Coronary artery (tissue), 2 donors: ENCODE data around the gene UNC13B.
"Not testable (repeated sequence)": the region's sequence is repeated elsewhere in the genome, so short reads cannot be mapped to it uniquely, and the experiment has no call there.

Experiments
- DNase-seq: peaks from one replicate; pipeline ENCODE4 v3.0.0-alpha.2; 2017; ENCODE audit warnings: low spot score
- H3K27ac ChIP-seq, 2 donors: fragments of 200-600 bp; sonication (generic); one replicate each; pipeline ENCODE4 v1.5.1; 2016 to 2019
- H3K4me3 ChIP-seq: fragments of 200-600 bp; sonication (generic); 2 replicates; pipeline ENCODE4 v1.5.1; 2016; ENCODE audit warnings: mild to moderate bottlenecking, moderate library complexity
- TF ChIP-seq, protein P1 (sequence below): fragments of 200-600 bp; sonication (generic); IDR thresholded peaks from one replicate; pipeline ENCODE4 v1.5.1; 2019; ENCODE audit warnings: antibody characterized with exemption

Gene UNC13B

DNA sequence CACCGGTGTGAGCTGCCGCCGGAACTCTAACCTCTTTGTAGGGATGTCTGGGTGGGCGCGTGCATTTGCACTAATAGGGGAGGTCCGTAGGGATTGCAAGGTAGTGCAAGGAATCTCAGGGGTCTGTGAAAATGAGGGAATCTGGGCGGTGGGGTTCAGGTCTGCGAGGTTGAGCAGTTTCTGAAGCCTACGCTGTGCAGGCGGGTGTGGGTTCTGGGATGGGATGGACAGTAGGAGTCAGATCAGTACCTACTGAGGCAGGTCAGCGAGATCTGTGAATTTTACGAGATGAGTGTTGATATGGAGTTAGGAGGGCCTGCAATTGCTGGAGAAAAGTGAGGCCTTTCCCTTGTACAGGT lies 45.3 kb upstream of the UNC13B start:
- DNase-seq, result no peak
- Histone ChIP-seq H3K4me3 (peak overlapping the region; percentile 80), H3K27ac (peak overlapping the region; percentile 80 to 98)
- TF ChIP-seq, protein P1, sequence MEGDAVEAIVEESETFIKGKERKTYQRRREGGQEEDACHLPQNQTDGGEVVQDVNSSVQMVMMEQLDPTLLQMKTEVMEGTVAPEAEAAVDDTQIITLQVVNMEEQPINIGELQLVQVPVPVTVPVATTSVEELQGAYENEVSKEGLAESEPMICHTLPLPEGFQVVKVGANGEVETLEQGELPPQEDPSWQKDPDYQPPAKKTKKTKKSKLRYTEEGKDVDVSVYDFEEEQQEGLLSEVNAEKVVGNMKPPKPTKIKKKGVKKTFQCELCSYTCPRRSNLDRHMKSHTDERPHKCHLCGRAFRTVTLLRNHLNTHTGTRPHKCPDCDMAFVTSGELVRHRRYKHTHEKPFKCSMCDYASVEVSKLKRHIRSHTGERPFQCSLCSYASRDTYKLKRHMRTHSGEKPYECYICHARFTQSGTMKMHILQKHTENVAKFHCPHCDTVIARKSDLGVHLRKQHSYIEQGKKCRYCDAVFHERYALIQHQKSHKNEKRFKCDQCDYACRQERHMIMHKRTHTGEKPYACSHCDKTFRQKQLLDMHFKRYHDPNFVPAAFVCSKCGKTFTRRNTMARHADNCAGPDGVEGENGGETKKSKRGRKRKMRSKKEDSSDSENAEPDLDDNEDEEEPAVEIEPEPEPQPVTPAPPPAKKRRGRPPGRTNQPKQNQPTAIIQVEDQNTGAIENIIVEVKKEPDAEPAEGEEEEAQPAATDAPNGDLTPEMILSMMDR, result no peak

DNA sequence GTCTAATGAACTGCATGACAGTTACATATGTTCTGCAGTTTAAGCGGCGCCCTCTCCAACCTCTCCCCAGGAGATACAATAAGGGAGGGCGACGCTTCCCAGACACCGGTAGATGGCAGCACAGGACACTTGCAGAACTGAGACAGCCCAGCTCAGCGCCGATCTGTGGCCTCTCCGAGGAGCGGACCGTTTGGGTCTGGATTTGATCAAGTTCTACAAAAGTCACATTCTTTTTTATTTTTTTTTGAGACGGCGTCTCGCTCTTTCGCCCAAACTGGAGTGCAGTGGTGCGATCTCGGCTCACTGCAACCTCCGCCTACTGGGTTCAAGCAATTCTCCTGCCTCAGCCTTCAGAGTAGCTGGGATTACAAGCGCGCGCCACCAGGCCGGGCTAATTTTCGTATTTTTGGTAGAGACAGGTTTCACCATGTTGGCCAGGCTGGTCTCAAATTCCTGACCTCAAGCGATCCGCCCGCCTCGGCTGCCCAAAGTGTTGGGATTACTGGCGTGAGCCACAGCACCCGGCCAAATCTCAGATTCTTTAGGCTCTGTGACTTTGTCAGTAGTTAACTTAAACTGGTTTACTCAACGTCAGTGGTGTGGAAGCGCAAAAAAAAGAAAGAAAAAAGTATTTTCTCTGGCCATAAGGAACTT lies 44.8 kb upstream of the UNC13B start:
- Histone ChIP-seq H3K27ac (peak overlapping the region; percentile 80 to 98), H3K4me3 (peak overlapping the region; percentile 80)
- TF ChIP-seq, protein P1, result peak; percentile 95
- peak; percentile 94 for DNase-seq

DNA sequence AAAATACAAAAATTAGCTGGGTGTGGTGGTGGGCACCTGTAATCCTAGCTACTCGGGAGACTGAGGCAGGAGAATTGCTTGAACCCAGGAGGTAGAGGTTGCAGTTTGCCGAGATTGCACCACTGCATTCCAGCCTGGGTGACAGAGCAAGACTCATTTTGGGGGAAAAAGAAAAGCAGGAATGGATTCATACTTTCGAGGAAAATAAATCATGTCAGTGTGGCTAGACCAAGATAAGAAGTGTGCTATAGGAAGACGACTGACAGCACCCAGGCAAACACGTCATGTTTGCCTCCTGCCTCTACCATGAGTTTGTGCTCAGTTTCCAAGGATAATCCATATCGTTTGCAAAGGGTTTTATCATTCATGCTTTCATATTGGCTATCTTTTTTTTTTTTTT lies 26.9 kb upstream of the UNC13B start:
- DNase-seq, result no peak
- TF ChIP-seq, protein P1, result no peak
- Histone ChIP-seq H3K4me3 (no peak overlapping the region), H3K27ac (no peak overlapping the region)

DNA sequence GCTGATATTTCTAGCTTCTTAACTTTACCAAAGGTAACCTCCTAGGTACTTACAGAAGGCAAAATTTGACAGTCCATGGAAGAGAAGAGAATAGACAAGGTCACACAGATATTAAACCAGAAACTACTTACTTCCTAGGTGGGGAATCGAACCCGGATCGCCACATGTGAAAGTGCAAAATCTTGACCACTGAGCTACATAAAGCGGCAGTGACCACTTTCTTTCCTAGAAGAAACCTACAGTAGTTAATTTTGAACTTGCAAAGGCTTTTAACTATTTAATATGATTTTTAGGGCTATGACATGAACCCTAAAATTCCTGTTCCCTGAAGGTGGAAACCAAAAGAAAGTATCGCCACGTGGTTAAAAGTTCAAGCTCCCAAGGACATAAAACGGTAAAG lies 25.8 kb upstream of the UNC13B start:
- no peak for DNase-seq
- TF ChIP-seq, protein P1, result no peak
- no peak overlapping the region for H3K27ac ChIP-seq
- H3K4me3 ChIP-seq, result no peak overlapping the region

DNA sequence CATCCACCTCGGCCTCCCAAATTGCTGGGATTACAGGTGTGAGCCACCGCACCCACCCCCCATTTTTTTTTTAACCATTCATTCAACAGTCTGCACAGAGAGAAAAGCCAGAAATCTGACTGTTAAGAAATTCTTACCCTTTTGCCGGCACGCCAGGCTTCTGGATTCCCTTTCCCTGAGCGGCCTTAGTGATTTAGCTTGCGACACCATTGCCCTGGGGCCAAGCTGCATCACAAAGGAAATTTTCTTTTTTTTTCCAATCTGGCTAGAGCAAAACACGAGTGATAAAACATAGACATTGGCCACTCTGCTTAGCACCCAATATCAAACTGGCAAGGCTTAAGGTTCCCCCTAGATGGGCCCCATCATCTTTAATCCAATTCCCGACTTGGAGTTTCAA lies 24.9 kb upstream of the UNC13B start:
- no peak overlapping the region for H3K4me3 ChIP-seq
- TF ChIP-seq, protein P1, result no peak
- no peak overlapping the region for H3K27ac ChIP-seq
- DNase-seq, result no peak

DNA sequence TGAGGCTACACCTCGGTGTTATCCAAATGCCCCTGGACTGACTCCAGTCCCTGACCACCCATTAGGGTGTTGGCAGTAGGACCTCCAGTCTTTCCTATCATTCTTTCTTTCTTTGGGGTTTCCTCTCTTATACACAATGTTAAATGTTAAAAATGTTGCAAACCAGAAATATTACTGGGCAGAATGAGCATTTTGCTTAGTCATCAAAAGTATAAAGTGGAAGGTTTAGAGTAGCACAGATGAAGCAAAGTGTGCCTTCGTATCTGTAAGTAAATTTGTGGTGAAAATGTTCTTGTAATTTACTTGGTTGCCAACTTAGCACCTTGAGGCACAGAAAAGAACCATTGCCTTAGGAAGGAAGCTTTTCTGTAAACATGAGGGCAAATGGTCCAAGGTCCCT lies 21.7 kb upstream of the UNC13B start:
- Histone ChIP-seq H3K27ac (no peak overlapping the region), H3K4me3 (no peak overlapping the region)
- DNase-seq, result no peak
- TF ChIP-seq, protein P1, result no peak

DNA sequence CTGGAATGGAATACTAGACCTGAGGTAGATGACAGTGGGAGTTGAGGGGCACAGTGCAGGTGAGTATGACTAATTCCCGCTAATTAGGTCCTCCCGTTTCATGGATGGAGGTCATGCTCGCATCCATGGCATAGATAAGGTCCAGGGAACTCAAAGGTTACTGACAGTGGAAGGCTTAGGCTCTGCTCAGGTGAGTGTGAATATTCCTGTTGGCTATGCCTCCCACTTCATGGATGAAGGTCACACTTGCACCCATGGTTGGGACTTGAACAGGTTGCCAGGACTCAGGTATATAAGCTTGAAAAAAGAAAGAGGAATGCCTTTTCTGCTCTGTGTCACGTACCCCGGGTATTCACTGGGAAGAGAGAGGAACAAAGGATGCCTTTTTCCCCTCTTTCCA lies 19.8 kb upstream of the UNC13B start:
- DNase-seq, result no peak
- H3K27ac ChIP-seq, result no peak overlapping the region
- TF ChIP-seq, protein P1, result no peak
- H3K4me3 ChIP-seq, result no peak overlapping the region

DNA sequence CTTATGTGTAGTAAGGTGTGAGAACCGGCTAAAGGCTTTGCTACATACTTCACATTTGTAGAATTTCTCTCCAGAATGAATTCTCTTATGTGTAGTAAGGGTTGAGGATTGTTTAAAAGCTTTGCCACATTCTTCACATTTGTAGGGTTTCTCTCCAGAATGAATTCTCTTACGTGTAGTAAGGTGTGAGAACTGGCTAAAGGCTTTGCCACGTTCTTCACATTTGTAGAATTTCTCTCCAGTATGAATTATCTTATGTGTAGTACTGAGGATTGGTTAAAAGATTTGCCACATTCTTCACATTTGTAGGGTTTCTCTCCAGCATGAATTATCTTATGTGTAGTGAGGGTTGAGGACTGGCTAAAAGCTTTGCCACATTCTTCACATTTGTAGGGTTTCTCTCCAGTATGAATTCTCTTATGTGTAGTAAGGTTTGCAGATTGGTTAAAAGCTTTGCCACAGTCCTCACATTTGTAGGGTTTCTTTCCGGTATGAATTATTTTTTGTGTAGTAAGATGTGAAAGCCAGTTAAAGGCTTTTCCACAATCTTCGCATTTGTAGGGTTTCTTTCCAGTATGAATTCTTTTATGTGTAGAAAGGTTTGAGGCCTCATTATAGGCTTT lies 13.8 kb upstream of the UNC13B start:
- H3K27ac ChIP-seq, H3K4me3 ChIP-seq, DNase-seq: not testable (repeated sequence)
